ENCODE results near the gene PHACTR4.

GRCh38 chr1:28526886-28527285 is 157.3 kb downstream of the PHACTR4 start:
- TF ChIP-seq ZNF263 (CRISPR knock-in tag; IDR thresholded peaks at IDR 0.05; ENCODE audit: low read depth) (no peak), CTCF (IDR thresholded peaks at IDR 0.05) (no peak), ELF4 (CRISPR knock-in tag; IDR thresholded peaks at IDR 0.05; ENCODE audit: low read depth) (no peak), ETV6 (CRISPR knock-in tag; IDR thresholded peaks at IDR 0.05) (no peak), NFYB (CRISPR knock-in tag; conservative IDR thresholded peaks at IDR 0.05; ENCODE audit: low read depth) (no peak), IRF2 (CRISPR knock-in tag; IDR thresholded peaks at IDR 0.05; ENCODE audit: borderline replicate concordance, low read depth) (no peak), E2F5 (CRISPR knock-in tag; IDR thresholded peaks at IDR 0.05) (no peak), ATF1 (CRISPR knock-in tag; IDR thresholded peaks at IDR 0.05) (no peak)
- TF ChIP-seq, protein P1, sequence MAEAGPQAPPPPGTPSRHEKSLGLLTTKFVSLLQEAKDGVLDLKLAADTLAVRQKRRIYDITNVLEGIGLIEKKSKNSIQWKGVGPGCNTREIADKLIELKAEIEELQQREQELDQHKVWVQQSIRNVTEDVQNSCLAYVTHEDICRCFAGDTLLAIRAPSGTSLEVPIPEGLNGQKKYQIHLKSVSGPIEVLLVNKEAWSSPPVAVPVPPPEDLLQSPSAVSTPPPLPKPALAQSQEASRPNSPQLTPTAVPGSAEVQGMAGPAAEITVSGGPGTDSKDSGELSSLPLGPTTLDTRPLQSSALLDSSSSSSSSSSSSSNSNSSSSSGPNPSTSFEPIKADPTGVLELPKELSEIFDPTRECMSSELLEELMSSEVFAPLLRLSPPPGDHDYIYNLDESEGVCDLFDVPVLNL (CRISPR knock-in tag; IDR thresholded peaks at IDR 0.05; ENCODE audit: borderline replicate concordance, low read depth), result no peak
